ENCODE data around the gene GALNT16.
"Not testable (repeated sequence)": the region's sequence is repeated elsewhere in the genome, so short reads cannot be mapped to it uniquely, and the experiment has no call there.

The GALNT16 gene

DNA sequence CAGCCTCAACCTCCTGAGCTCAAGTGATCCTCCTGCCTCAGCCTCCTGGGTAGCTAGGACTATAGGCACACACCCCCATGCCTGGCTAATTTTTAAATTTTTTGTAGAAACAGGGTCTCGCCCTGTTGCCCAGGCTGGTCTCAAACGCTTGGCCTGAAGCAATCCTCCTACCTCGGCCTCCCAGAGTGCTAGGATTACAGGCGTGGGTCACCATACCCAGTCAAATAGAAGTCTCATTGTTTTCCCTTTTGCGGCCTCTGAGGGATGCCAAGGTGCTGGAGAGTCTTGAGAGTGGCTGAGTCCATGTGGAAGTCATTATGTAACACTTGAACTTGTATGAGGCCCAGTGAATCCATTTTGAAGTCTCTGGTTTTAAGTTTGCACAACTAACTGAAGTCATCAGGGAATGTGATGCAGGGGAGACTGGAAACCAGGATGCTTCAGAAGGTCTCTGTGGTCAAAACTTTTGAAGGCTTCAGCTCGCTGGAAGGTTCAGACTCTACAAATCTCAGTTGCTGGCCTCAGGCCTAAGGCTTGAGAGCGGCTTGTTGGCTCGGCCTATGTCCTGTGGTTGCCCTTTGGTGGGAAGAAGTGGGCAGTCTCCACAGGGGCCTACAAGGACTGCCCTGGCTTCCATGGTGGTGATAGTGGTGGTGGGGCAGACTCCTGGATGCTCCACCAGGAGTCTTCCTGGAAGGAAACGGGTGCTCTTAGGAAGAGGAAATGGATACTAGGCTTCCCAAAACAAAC, 29.2 kb downstream of the GALNT16 start:
- no peaks in the 10 kb centered on the region for H3K9me3 Mint-ChIP-seq
- H3K27me3 Mint-ChIP-seq, result peaks cover 21% of the 10 kb centered on the region
- H3K4me3 Mint-ChIP-seq, result no peak overlapping the region
- no peaks in the 10 kb centered on the region for H3K4me1 Mint-ChIP-seq
- no peak for ATAC-seq
- DNase-seq, result no peak
- H3K27ac Mint-ChIP-seq, result peak overlapping the region in 1 of 2 donors; percentile 42

DNA sequence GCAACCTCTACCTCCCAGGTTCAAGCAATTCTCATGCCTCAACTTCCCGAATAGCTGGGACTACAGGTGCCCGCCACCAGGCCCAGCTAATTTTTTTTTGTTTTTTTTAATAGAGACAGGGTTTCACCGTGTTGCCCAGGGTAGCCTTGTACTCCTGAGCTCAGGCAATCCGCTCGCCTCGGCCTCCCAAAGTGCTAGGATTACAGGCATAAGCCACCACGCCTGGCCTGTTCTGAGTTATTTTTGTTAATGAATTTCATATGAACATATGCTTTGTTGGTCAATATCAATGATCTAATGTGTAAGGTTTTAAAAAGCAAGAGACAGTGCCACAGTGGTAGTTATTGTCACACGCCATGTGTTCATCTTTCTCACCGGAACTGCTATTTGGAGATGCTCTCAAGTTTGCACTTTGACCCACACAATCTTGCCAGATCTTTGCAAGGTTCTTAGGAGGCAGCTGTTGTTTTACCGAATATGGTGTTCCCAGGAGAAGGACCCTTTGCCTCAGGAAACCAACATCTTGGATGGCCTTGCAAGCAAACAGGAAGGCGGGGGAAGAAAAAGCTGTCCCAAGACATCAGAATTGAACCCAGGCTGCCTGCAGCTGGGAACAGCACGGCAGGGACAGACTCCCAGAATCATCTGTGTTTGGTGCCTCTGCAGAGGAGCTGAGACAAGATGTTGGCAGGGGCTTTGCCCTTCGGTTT, 30.0 kb downstream of the GALNT16 start:
- no peak overlapping the region for H3K27ac Mint-ChIP-seq
- no peaks in the 10 kb centered on the region for H3K4me1 Mint-ChIP-seq
- H3K9me3 Mint-ChIP-seq, result no peaks in the 10 kb centered on the region
- peaks cover 21% of the 10 kb centered on the region for H3K27me3 Mint-ChIP-seq
- no peak overlapping the region for H3K4me3 Mint-ChIP-seq
- no peak for ATAC-seq
- DNase-seq, result no peak

DNA sequence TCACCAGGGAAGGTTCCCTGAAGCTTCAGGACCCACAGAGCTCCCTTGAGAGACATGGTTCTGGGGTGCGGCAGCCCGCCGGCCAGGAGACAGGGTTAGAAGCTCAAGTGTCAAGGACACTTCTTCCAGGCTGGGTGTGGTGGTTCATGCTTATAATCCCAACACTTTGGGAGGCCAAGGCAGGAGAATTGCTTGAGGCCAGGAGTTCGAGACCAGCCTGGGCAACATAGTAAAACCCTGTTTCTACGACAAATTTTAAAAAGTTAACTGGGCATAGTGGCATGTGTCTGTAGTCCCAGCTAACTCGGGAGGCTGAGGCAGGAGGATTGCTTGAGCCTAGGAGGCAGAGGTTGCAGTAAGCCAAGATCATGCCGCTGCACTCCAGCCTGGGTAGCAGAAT, 30.9 kb downstream of the GALNT16 start:
- not testable (repeated sequence) for H3K4me3 Mint-ChIP-seq, H3K27ac Mint-ChIP-seq, ATAC-seq, H3K9me3 Mint-ChIP-seq, DNase-seq, H3K4me1 Mint-ChIP-seq
- peaks cover 16% of the 10 kb centered on the region for H3K27me3 Mint-ChIP-seq

DNA sequence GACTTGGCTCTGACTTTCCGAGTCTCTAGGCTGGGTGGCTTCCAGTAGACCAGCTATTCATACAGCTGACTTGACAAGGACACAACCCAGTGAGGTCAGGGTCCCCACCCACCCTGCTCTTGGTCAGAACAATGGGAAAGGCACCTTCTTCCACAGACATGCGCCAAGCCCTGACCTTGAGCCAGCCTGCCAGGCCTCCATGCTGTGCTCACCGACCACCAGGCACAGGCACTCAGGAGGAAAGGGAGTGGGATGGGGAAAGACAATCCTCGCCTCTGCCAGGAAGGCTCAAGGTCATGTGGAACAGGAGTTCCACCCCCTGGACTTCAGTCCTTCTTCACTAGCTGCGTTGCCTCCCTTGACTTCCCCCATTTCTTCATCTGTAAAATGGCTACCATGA, 31.4 kb downstream of the GALNT16 start:
- DNase-seq (no peak), ATAC-seq (no peak)
- no peaks in the 10 kb centered on the region for H3K9me3 Mint-ChIP-seq
- peaks cover 11% of the 10 kb centered on the region for H3K27me3 Mint-ChIP-seq
- H3K4me1 Mint-ChIP-seq, result no peaks in the 10 kb centered on the region
- H3K27ac Mint-ChIP-seq, result no peak overlapping the region
- H3K4me3 Mint-ChIP-seq, result no peak overlapping the region

DNA sequence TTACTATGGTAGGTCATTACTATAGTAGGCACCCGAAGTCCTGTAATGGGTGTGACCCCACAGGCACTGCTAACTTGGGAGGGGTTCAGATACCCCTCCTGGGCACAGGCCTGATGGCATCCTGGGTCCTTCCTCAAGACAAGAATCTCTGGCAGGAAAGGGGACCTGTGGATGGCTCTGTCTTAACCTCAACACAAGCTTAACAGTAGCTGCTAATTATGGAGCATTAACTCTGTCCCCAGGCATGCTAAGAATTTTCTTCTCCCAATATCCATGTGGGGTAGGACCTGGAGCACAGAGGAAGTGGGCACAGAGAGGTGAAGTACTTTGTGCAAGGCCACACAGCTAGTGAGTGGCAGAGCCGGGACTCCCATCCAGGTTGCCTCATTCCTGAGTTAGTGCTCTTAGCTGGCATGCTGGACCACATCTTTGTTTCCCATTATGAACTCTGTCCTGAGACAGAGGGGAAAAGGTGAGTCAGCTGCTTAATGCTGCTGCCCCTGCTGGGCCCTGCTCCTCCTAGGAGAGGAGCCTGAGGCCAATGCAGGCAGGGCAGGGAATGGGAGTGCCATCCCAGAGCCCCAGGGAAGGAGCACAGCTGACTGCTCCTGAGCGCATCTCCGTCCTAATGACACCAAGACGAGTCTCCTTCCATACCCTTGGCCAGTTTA, 32.1 kb downstream of the GALNT16 start:
- no peak for DNase-seq
- Mint-ChIP-seq H3K4me1 (no peaks in the 10 kb centered on the region), H3K27ac (no peak overlapping the region), H3K4me3 (no peak overlapping the region), H3K9me3 (no peaks in the 10 kb centered on the region), H3K27me3 (peaks cover 11% of the 10 kb centered on the region)
- no peak for ATAC-seq

DNA sequence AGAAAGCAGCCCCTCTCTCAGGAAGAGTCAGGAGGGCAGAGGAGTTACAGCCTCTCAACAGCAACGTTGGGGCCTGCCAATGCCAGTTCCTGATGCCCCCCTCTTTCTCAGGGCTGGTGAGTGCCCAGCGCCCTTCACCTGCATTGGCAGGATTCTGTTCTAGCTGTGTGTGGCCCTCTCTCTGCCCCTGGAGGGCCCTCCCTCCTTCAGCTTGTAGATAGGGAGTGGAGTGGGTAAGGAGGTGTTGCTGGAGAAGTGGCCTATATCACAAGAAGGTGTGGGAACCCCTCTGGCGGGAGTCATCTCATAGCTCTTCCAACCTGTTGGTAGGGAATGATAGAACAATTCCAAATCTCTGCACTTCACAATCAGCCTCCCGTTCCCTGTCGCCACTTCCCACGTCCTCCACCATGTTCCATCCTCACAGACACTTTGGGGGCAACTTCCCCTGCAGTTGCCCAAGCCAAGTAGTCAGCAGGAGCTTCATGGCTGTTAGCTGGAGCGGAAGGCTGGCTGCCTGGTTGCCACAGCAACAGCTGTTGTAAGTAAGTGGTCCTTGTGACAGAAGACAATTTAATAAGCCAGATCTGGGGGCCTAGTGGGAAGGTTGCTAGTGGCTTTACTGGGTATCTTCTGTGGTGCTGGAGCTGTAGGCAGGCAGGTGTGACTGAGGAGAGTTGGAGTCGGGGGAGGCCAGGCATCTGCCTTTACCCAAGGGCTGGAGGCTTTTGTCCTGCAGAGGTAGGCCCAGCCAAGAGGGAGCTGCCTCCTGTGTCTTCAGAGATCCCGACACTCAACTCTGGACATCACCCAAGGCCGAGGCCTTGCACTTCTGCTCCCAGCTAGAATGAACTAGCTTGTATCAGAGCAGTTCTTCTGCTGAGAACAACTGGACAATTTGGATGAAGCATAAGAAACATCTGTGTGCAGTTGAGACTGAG, 38.4 kb downstream of the GALNT16 start:
- Mint-ChIP-seq H3K4me3 (no peak overlapping the region), H3K27me3 (peaks cover 24% of the 10 kb centered on the region), H3K4me1 (no peaks in the 10 kb centered on the region), H3K27ac (no peak overlapping the region), H3K9me3 (no peaks in the 10 kb centered on the region)
- DNase-seq (no peak), ATAC-seq (no peak)

DNA sequence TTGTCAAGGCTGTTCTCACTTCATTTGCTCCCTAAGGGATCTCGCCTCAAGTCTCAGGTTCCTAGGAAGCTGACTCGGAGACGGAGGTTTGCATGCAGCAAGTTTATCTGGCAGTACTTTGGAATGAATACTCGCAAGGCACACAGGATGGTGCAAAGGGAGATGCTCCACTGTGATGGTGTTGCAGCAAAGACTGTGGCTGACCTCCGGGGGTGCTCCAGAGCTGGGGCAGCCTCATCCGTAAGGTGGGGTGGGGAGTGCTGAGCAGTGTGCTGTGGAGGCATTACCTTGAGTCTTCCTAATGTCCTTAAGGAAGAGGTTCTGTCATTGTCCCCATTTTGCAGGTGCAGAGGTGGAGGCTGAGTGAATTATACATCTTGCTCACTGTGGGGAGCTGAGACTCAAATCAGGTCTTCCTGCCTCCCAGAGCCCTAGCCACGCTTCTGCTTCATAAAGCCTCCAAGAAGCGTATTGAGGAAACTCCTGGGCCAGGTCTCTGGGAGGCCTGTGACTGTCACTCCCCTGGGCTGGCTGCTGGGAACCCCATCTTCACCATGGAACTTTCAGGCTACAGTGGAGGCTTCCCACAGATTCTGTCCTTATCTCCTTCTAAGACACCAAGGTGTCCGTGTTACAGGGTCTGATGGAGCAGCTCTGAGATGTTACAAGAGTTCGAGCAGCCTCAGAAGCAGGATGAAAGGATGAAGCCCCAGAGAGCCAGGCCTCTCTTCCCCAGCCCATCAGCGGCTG, 39.5 kb downstream of the GALNT16 start:
- ATAC-seq (peak; percentile 67), DNase-seq (no peak)
- Mint-ChIP-seq H3K27ac (no peak overlapping the region), H3K4me3 (no peak overlapping the region), H3K4me1 (peaks cover 5% of the 10 kb centered on the region), H3K9me3 (no peaks in the 10 kb centered on the region), H3K27me3 (peaks cover 24% of the 10 kb centered on the region)

DNA sequence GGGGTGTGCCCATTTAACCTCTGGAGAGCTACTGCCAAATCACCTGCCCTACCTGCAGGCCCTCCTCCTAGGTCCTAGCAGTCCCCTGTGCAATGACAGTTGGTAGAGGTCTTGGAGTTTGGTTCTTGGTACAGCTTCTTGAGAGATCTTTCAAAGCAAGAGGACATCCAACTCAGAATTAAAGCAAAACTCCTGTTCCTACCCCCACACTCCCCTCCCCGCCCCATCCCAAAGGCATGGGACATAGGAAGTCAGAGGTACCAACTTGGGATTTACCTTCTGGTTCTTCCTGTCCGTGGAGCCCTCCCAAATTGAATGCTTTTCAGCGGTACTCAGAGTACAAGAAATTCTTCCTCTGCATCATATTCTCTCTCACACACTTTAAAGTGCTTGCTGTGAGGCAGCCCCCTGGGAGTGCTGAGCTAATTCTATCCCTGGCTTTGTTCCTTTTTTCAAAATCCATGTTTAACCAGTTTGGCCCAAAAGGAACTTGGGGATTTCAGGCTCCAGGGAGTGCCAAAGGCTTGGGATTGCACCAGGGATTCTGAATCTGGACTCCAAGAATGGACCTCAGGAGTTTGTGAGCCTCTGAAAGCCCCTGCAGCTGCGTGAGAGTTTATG, 40.8 kb downstream of the GALNT16 start:
- ATAC-seq (no peak), DNase-seq (no peak)
- peaks cover 10% of the 10 kb centered on the region for H3K4me1 Mint-ChIP-seq
- peak overlapping the region in 1 of 2 donors; percentile 71 for H3K27ac Mint-ChIP-seq
- no peaks in the 10 kb centered on the region for H3K9me3 Mint-ChIP-seq
- H3K27me3 Mint-ChIP-seq, result peaks cover 32% of the 10 kb centered on the region
- H3K4me3 Mint-ChIP-seq, result no peak overlapping the region

DNA sequence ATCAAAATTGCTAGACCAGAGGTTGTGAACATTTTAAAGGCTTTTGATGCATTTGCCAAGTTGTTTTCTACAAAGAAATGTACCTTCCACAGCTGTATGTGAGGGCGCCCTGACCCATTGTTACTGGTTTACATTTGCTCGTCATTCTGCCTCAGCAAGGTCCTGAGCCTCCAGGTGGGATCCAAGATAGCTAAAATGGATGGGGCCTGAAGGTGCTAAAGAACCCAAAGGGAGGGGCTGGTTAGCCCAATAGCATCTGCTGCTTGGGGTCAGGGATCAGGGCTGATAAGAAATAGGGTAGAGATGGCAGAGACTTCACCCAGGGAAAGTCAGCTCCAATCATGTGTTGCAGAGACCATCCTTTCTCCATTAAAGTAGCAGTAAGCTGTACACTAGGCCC, 43.1 kb downstream of the GALNT16 start:
- no peak for DNase-seq
- H3K9me3 Mint-ChIP-seq, result no peaks in the 10 kb centered on the region
- H3K4me3 Mint-ChIP-seq, result no peak overlapping the region
- H3K4me1 Mint-ChIP-seq, result peaks cover 10% of the 10 kb centered on the region
- no peak overlapping the region for H3K27ac Mint-ChIP-seq
- ATAC-seq, result no peak
- peaks cover 50% of the 10 kb centered on the region for H3K27me3 Mint-ChIP-seq

DNA sequence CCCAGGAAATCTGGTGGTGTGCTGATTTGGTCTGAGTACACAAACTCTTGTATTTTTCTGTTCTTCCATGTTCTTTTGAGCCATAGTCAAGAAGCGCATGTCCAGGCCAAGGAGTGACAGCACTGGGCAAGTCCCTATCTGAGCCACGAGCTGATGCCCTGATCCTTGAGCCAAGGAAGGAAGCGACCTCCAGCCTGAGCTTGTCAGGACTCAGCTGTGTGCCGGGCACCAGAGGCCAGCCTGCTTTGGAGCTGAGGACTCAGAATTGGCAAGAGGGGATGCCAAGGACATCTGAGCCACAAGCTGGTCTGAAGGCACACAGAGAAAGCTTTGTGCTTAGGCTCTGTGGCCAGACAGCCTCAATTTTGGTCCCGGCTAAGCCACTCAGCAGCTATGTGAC, 52.6 kb downstream of the GALNT16 start:
- DNase-seq (no peak), ATAC-seq (no peak)
- no peak overlapping the region for H3K27ac Mint-ChIP-seq
- H3K4me3 Mint-ChIP-seq, result no peak overlapping the region
- peaks cover 27% of the 10 kb centered on the region for H3K27me3 Mint-ChIP-seq
- peaks cover 0 to 5% of the 10 kb centered on the region in 2 donors for H3K9me3 Mint-ChIP-seq
- H3K4me1 Mint-ChIP-seq, result no peaks in the 10 kb centered on the region

DNA sequence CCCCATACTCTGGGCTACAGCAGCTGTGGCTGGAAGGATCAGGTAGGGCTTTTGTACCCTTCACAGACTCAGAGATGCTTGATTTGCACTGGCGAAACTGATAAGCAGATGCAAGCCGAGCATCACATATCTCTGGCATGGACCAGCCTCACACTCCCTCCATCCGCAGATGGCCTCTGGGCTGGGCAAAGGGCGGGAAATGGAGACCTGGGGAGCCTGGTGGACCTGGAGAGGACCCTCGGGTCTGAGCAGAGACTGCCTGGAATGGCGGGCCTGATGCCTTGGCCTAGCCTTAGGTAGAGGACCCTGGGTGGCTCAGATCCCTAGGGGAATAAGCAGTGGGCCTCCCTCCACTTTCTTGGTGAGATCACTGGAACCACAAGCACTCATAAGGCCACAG, 53.2 kb downstream of the GALNT16 start:
- no peak for ATAC-seq
- no peak overlapping the region for H3K27ac Mint-ChIP-seq
- peaks cover 21% of the 10 kb centered on the region for H3K27me3 Mint-ChIP-seq
- H3K4me1 Mint-ChIP-seq, result no peaks in the 10 kb centered on the region
- no peak for DNase-seq
- H3K9me3 Mint-ChIP-seq, result peaks cover 0 to 5% of the 10 kb centered on the region in 2 donors
- H3K4me3 Mint-ChIP-seq, result no peak overlapping the region

DNA sequence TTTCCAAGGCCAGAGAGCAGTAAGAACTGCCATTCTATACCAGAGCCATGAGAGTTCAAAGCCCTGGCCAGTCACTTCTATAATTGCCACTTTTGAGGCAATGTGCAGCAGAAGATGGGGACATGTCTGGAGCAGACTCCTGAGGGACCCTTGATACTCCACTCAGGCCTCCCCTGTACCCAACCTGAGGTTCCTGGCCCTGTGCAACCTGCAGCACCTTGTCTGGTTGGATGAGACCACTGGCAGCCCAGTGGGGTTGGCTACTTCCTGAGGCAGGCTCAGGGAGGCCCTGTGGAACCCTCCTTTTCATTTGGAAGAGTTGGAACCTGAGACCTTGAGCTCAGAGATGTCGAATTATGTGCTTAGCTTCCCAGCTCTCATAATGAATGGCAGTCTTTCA, 54.4 kb downstream of the GALNT16 start:
- Mint-ChIP-seq H3K4me1 (no peaks in the 10 kb centered on the region), H3K4me3 (no peak overlapping the region), H3K27ac (no peak overlapping the region), H3K27me3 (peaks cover 20% of the 10 kb centered on the region), H3K9me3 (peaks cover 0 to 5% of the 10 kb centered on the region in 2 donors)
- ATAC-seq (no peak), DNase-seq (no peak)

DNA sequence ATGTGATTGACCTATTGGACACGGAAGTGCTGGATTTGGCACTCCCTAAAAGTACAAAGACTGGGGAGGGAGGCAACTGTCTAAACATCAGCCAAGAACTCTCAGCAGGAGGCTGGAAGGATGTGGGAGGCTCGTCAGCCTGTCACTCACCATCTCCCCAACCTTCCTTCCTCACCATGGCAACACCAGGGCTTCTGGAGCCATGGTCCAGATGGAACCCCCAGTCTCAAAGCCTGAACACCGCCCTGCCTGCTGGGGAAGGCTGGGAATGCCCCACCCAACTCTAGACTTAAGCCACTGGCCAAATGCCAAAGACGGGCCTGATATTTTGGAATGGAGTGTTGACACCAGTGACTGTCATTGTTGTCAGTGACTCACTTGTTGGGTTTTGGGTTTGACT, 55.3 kb downstream of the GALNT16 start:
- H3K4me1 Mint-ChIP-seq, result no peaks in the 10 kb centered on the region
- peaks cover 0 to 5% of the 10 kb centered on the region in 2 donors for H3K9me3 Mint-ChIP-seq
- H3K27me3 Mint-ChIP-seq, result peaks cover 11% of the 10 kb centered on the region
- no peak overlapping the region for H3K27ac Mint-ChIP-seq
- no peak for DNase-seq
- no peak overlapping the region for H3K4me3 Mint-ChIP-seq
- ATAC-seq, result no peak

DNA sequence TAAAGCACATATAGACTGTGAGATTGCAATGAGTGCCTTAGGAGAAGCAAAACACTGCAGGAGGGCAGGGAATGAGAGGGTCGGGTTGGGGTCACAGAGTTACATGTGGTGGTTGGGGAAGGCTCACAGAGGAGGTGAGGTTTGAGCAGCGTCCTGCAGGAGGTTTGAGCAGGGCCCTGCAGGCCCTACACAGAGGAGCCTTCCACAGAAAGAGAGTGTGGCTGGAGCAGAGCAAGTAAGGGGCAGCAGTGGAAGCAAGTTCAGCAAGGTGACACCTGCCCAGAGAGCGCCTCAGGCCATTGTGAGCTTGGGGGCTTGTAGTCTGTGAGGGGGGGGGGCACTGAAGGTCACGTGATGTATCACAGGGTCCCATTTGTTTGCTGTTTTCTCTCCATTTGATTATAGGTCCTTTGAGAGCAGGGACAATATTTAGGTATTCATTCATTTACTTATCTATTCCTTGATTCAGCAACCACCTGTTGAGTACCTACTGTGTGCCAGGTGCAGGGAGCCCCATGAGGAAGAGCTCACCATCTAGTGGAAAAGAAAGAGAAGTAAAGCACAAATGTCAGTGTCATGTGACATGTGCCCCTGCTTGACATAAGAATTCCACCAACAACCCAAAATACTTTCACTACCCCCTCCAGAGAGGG, 56.6 kb downstream of the GALNT16 start:
- Mint-ChIP-seq H3K9me3 (peaks cover 0 to 5% of the 10 kb centered on the region in 2 donors), H3K4me3 (no peak overlapping the region), H3K4me1 (no peaks in the 10 kb centered on the region), H3K27me3 (no peaks in the 10 kb centered on the region), H3K27ac (no peak overlapping the region)
- DNase-seq (no peak), ATAC-seq (no peak)
